Inflammatory macrophage treated with lipopolysaccharide for 4 hours (primary cell): ENCODE data around the gene CDKL4.
A peak's percentile ranks its signal among the peaks of the same experiment; 100 is the strongest.
"Not testable (repeated sequence)": the region's sequence is repeated elsewhere in the genome, so short reads cannot be mapped to it uniquely, and the experiment has no call there.

Experiments
- DNase-seq: peaks from one replicate; pipeline ENCODE4 v3.0.0-alpha.2; 2020

Gene CDKL4

DNA sequence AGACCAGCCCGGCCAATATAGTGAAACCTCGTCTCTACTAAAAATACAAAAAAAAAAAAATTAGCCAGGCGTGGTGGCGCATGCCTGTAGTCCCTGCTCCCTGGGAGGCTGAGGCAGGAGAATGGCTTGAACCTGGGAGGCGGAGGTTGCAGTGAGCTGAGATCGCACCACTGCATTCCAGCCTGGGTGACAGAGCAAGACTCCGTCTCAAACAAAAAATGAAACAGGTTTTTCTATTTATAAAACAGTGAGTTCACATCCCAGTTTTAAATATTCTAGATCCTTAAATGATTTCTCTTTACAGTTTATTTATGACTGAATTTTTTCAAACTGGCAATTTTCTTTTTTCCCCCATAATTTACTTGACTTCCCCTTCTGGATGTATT is 102.8 kb downstream of the CDKL4 start:
- DNase-seq: not testable (repeated sequence)

DNA sequence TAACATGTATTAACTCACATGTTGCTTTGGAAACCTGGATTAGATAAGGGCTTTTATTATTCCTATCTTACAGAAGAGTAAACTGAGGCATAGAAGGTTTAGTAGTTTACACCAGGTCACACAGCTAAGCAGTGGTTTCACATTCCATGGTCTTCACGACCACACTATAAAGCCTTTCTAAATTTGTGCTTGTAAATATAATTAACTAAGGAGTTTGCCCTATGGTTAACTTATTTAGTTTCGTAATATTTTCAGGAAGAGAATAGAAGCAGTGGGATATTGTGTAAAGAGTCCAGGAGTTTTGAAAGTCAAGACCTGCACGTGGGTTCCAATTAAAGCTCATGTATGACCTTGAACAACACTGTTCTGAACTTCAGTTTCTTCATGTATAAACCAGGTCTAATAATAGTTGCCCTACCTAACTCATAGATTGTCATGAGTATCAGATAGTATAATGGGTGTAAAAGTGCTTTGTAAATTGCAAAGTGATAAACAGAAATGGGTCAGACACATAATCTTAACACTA is 103.4 kb downstream of the CDKL4 start:
- peak; percentile 87 for DNase-seq

DNA sequence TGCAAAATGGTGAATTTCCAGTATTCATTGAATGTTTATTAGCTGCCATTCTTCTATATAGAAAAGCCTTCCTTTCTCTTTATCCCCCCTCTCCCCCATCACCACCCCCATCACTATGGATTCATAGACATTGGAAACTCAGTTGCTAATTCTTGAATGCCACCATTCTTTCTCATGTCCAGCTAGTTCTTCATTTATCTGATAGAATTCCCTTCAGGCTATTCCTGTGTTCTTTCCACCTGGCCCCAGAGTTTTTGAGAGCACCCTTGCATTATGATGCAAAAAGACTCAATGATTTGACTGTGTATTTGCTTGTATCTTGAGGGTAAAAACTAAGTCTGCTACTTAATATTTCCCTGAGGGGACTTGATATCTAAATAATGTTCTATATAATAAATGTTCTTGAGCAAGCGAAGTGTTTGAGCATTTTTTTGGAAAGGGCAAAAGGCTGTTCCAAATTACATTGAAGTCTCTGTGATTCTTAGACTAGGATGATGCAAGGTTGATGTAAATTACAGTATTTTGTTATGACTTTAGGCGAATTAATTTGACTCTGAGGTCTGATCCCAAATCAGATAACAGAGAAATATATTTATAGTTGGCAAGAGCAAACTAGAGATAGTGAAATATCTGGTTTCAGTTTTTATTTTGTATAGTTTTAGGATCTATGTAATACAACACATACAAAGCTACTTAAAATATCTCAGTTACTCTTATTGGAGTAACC is 104.1 kb downstream of the CDKL4 start:
- no peak for DNase-seq

DNA sequence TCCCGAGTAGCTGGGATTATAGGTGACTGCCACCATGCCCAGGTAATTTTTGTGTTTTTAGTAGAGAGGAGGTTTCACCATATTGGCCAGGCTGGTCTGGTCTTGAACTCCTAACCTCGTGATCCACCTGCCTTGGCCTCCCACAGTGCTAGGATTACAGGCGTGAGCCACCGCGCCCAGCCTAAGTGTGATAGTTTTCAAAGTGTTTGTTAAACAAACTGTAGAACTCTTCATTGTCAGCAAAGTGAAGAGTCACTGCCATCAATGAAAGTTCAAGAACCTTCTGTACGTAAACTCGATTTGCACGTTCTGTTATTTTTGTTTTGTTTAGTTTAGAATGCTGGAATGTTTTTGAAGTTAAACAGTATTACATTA is 104.9 kb downstream of the CDKL4 start:
- no peak for DNase-seq

DNA sequence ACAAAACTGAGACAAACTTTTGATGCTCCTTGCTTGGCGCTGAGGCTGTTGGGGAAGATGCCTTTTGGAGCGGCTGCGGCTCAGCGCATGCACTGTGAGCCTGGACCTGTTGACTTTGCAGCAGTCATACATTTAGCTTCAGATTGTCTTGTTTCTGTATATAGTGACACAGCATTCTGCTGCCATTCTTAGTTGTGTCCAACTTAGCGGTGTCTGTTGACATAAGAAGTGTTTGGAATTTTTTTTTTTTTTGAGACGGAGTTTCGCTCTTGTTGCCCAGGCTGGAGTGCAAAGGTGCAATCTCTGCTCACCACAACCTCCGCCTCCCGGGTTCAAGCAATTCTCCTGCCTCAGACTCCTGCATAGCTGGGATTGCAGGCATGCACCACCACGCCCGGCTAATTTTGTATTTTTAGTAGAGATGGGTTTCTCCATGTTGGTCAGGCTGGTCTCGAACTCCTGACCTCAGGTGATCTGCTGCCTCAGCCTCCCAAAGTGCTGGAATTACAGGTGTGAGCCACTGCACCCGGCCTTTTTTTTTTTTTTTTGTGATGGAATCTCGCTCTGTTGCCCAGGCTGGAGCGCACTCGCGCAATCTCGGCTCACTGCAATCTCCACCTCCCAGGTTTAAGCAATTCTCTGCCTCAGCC is 105.5 kb downstream of the CDKL4 start:
- DNase-seq: not testable (repeated sequence)

DNA sequence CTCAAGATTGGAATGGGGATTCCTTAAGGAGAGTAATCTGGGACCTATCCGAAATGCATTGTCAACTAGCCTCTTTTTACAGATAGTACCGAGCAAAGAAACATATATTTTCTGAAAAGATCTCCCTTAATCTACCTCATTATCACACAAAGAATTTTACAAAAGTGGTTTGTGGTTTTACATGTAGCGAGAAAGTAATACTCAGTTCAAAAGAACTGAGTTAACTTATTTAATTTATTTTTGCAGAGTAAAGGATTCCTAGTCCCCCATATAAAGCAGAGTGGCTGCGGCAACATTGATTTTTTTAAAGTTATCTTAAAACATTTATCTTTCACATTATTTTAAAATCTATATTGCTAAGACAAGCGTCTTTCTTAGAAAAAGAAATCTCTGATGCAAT is 107.0 kb downstream of the CDKL4 start:
- no peak for DNase-seq

DNA sequence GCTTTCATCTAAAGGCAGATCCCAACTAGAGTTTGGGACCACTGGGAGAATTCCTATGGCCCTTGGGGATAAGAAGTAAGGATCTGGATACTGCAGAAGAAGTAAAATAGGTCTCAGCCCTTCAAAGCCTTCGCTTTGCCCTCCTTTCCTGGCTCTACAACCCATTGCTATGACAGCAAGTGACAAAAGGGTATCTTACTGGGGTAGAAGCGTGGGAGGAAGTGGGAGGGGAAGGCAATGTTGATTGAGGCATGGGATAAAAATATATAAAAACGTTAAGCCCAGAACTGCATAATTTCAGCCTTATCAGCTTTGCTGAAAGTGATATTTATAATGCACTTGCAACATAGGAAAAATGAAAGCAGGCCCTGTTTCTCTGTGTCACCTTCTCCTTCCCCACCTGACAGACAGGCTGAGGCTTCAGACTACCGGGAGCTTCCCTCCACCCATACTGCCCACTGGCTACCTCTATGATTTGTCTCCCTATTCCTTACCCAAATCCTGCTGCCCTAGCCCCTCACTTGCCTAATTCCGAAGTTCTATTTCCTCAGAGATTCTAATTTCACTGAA is 108.0 kb downstream of the CDKL4 start:
- DNase-seq: peak; percentile 46

DNA sequence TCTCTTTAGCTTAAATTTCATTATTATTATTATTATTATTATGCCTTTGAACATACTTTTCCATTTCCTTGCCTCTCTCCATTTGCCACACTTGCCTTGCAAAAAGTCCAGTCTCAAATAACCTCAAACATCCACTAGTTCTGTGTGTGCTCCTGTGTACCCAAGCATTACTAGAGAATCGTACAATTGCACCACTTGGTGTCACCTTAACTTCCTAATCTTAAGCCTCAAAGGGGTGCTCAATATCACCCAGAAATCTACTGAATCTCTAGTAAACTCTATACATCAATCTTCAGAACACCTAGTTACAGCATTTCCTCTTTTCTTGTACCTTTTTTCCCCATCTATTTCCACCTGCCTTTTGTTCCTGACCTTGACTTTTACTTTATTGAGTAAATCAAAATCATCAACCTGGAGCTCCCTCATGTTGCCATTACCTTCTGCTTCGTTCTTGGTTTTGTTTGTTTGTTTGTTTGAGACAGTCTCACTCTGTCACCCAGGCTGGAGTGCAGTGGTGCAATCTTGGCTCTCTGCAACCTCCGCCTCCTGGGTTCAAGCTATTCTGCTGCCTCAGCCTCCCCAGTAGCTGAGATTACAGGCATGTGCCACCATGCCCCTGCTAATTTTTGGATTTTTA is 110.4 kb downstream of the CDKL4 start:
- DNase-seq: no peak

DNA sequence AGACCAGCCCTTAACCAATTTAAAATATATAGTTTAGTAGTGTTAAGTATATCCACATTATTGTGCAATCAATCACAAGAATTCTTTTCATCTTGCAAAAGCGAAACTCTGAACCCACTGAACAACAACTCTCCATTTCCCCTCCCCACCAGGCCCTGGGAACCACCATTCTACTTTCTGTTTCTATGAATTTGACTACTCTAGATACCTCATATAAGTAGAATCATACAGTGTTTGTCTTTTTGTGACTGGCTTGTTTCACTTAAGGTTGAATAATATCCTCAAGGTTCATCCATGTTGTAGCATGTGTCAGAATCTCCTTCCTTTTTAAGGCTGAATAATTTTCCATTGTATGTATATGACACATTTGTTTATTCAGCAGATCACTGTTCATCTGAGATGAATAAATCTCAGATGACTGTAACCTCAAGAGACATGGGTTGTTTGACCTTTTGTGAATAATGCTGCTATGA is 114.8 kb downstream of the CDKL4 start:
- peak; percentile 96 for DNase-seq

DNA sequence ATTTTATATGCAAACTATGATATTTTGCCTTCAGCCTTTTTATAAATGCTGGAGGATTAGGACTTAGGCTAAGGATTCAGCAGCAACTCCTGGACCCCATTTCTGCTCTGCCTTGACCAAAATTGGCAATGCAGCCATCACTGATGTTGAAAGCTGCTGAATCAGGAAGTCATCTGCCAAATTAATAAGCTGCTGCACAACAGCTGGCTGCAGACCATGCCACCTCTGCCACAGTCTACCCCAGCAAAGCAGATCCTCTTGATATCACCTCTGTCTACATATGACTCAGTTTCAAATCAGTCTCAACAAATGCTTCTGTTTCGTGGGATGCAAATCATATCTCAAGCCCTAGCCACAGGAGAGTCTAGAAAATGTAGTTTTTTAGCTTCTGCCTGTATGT is 115.8 kb downstream of the CDKL4 start:
- DNase-seq: peak; percentile 85
